Neural progenitor cell (in vitro differentiated cells): ENCODE measurements around the gene MTNR1B. TPM values are rescaled to one million over a fixed set of nuclear protein-coding genes. Genes with fewer than 3 reads are reported as not detected.

Experiments
- DNase-seq: peaks from one replicate; pipeline ENCODE4 v3.0.0-alpha.2; 2016; ENCODE audit warnings: low spot score
- H2AFZ ChIP-seq: fragments of 200-600 bp; sonication (generic); replicated peaks from 2 replicates; pipeline ENCODE4 v1.6.1; 2016; ENCODE audit warnings: antibody characterized with exemption
- H3F3A ChIP-seq: fragments of 200-600 bp; sonication (generic); 2 replicates; pipeline ENCODE4 v1.6.1; 2016; ENCODE audit warnings: antibody characterized with exemption, low read depth
- H3K27ac ChIP-seq: fragments of 200-600 bp; sonication (generic); 2 replicates; pipeline ENCODE4 v1.5.1; 2016; ENCODE audit warnings: mild to moderate bottlenecking
- H3K27me3 ChIP-seq: fragments of 200-600 bp; sonication (generic); 2 replicates; pipeline ENCODE4 v1.6.1; 2016; ENCODE audit warnings: mild to moderate bottlenecking, moderate library complexity
- H3K36me3 ChIP-seq: fragments of 200-600 bp; sonication (generic); 2 replicates; pipeline ENCODE4 v1.5.1; 2016
- H3K4me1 ChIP-seq: fragments of 200-600 bp; sonication (generic); 2 replicates; pipeline ENCODE4 v1.6.1; 2016; ENCODE audit warnings: mixed run types
- H3K4me2 ChIP-seq: fragments of 200-600 bp; sonication (generic); 2 replicates; pipeline ENCODE4 v1.6.1; 2016
- H3K4me3 ChIP-seq: fragments of 200-600 bp; sonication (generic); 2 replicates; pipeline ENCODE4 v1.5.1; 2016
- H3K79me2 ChIP-seq: fragments of 200-600 bp; sonication (generic); 2 replicates; pipeline ENCODE4 v1.6.1; 2016; ENCODE audit warnings: low read depth
- H3K9ac ChIP-seq: fragments of 200-600 bp; sonication (generic); 2 replicates; pipeline ENCODE4 v1.6.1; 2016
- H3K9me3 ChIP-seq: fragments of 200-600 bp; sonication (generic); 2 replicates; pipeline ENCODE4 v1.5.1; 2016; ENCODE audit warnings: low read depth
- H4K20me1 ChIP-seq: fragments of 200-600 bp; sonication (generic); 2 replicates; pipeline ENCODE4 v1.6.1; 2016; ENCODE audit warnings: low read depth
- H3K27ac Mint-ChIP-seq: 3 replicates; pipeline ENCODE4 v1.8.0; 2021; ENCODE audit warnings: mixed read lengths
- H3K27me3 Mint-ChIP-seq: 2 replicates; pipeline ENCODE4 v1.8.0; 2022; ENCODE audit warnings: low read depth, mild to moderate bottlenecking, inconsistent platforms, moderate library complexity, mixed read lengths; ENCODE audit not compliant: insufficient read depth
- H3K36me3 Mint-ChIP-seq: 3 replicates; pipeline ENCODE4 v1.8.0; 2021; ENCODE audit warnings: mixed read lengths
- H3K4me1 Mint-ChIP-seq: 3 replicates; pipeline ENCODE4 v1.8.0; 2021; ENCODE audit warnings: mixed read lengths
- H3K4me3 Mint-ChIP-seq: 3 replicates; pipeline ENCODE4 v1.8.0; 2021; ENCODE audit warnings: mild to moderate bottlenecking, moderate library complexity, mixed read lengths
- H3K9me3 Mint-ChIP-seq: 3 replicates; pipeline ENCODE4 v1.8.0; 2020; ENCODE audit warnings: mixed read lengths
- CTCF ChIP-seq: fragments of 200-600 bp; sonication (generic); IDR thresholded peaks from 2 replicates; pipeline ENCODE4 v1.5.1; 2017; ENCODE audit warnings: antibody characterized with exemption, mild to moderate bottlenecking
- EZH2 ChIP-seq: fragments of 200-600 bp; sonication (generic); IDR thresholded peaks from 2 replicates; pipeline ENCODE4 v1.6.1; 2017; ENCODE audit warnings: antibody characterized with exemption, mild to moderate bottlenecking, moderate library complexity
- EZH2phosphoT487 ChIP-seq: fragments of 200-600 bp; sonication (generic); IDR thresholded peaks from 2 replicates; pipeline ENCODE4 v1.6.1; 2017; ENCODE audit warnings: antibody characterized with exemption
- total RNA-seq: library from RNA; depleted of rRNA; stranded (reverse); fragments of >200 nt; gene quantifications from 2 replicates; pipeline ENCODE4 v1.2.3, GENCODE V29; 2015; ENCODE audit warnings: low replicate concordance

The MTNR1B gene
- total RNA-seq, 1 donor from 2014 or later, result not detected

DNA sequence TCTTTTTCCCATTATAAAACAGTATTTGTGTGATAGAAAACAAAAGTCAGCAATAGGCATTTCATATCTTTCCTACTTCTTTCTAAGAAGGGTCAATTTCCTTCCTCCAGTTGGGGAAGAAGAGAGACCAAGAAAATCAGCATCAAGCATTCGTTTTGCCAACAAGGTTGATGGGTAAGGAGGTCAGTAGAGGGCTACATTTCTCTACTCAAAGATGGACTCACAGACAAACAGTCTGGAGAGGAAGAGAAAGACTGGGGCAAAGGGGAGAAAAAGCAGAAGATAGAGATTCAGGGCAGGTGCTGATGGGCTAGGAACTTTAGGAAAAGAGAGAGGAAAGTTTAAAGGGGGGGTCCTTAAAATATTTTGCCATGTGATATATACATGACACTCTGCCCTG, 8.6 kb upstream of the MTNR1B start:
- Mint-ChIP-seq H3K4me1 (no peaks in the 10 kb centered on the region), H3K4me3 (no peak overlapping the region), H3K27ac (no peak overlapping the region), H3K9me3 (no peaks in the 10 kb centered on the region), H3K27me3 (no peaks in the 10 kb centered on the region), H3K36me3 (no peaks in the 10 kb centered on the region)
- H3K27ac ChIP-seq, result no peak overlapping the region
- TF ChIP-seq CTCF, result no peak
- no peaks in the 10 kb centered on the region for H3K36me3 ChIP-seq
- no peak overlapping the region for H3K9ac ChIP-seq
- no peak overlapping the region for H2AFZ ChIP-seq
- no peaks in the 10 kb centered on the region for H3K79me2 ChIP-seq
- H3K9me3 ChIP-seq, result no peaks in the 10 kb centered on the region
- DNase-seq, result no peak
- H3K4me2 ChIP-seq, result no peak overlapping the region
- no peaks in the 10 kb centered on the region for H3F3A ChIP-seq
- H3K27me3 ChIP-seq, result no peaks in the 10 kb centered on the region
- no peak overlapping the region for H3K4me3 ChIP-seq
- peaks cover 11% of the 10 kb centered on the region for H3K4me1 ChIP-seq
- no peaks in the 10 kb centered on the region for H4K20me1 ChIP-seq

DNA sequence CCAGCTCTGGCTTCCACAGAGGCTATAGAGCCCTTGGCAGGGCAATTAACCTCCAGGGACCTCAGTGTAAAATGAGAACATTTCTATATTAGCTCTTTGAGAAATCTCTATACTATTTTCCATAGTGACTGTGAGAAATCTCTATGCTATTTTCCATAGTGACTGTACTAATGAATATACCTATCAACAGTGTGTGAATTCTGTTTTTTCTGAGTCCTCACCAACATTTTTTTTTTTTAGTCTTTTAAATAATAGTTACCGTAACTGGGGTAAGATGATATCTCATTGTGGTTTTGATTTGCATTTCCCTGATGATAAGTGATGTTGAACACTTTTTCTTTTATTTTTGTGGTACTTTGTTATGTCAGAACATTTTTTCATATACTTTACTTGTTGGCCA, 7.0 kb upstream of the MTNR1B start:
- Mint-ChIP-seq H3K9me3 (no peaks in the 10 kb centered on the region), H3K4me3 (no peak overlapping the region), H3K36me3 (no peaks in the 10 kb centered on the region), H3K27ac (no peak overlapping the region), H3K27me3 (no peaks in the 10 kb centered on the region), H3K4me1 (no peaks in the 10 kb centered on the region)
- TF ChIP-seq EZH2phosphoT487 (no peak), CTCF (no peak), EZH2 (no peak)
- H3K36me3 ChIP-seq, result no peaks in the 10 kb centered on the region
- H2AFZ ChIP-seq, result no peak overlapping the region
- H3K9ac ChIP-seq, result no peak overlapping the region
- no peaks in the 10 kb centered on the region for H3K79me2 ChIP-seq
- H3K27ac ChIP-seq, result no peak overlapping the region
- no peaks in the 10 kb centered on the region for H4K20me1 ChIP-seq
- peaks cover 11% of the 10 kb centered on the region for H3K4me1 ChIP-seq
- H3K9me3 ChIP-seq, result no peaks in the 10 kb centered on the region
- H3K4me2 ChIP-seq, result no peak overlapping the region
- no peaks in the 10 kb centered on the region for H3K27me3 ChIP-seq
- no peak for DNase-seq
- no peaks in the 10 kb centered on the region for H3F3A ChIP-seq
- no peak overlapping the region for H3K4me3 ChIP-seq

- no peaks in the 10 kb centered on the region for H3K36me3 Mint-ChIP-seq
- H3K27ac Mint-ChIP-seq, result no peak overlapping the region
- no peaks in the 10 kb centered on the region for H3K79me2 ChIP-seq
- H3K27me3 ChIP-seq, result peaks cover 15% of the 10 kb centered on the region
- TF ChIP-seq EZH2 (no peak), CTCF (no peak)
- no peak overlapping the region for H2AFZ ChIP-seq
- peaks cover 7% of the 10 kb centered on the region for H3K27me3 Mint-ChIP-seq
- no peaks in the 10 kb centered on the region for H4K20me1 ChIP-seq
- no peak overlapping the region for H3K9ac ChIP-seq
- H3K9me3 ChIP-seq, result no peaks in the 10 kb centered on the region
- peaks cover 2% of the 10 kb centered on the region for H3K4me1 ChIP-seq
- no peak overlapping the region for H3K27ac ChIP-seq
- H3F3A ChIP-seq, result no peaks in the 10 kb centered on the region
- H3K9me3 Mint-ChIP-seq, result no peaks in the 10 kb centered on the region
- no peak overlapping the region for H3K4me2 ChIP-seq
- H3K36me3 ChIP-seq, result no peaks in the 10 kb centered on the region
- no peak overlapping the region for H3K4me3 ChIP-seq
- no peaks in the 10 kb centered on the region for H3K4me1 Mint-ChIP-seq
- no peak for DNase-seq
- H3K4me3 Mint-ChIP-seq, result no peak overlapping the region
Measured at GRCh38 chr11:92964471-92964870, 5.0 kb upstream of the MTNR1B start.

- H3K27ac Mint-ChIP-seq, result no peak overlapping the region
- H3K9me3 Mint-ChIP-seq, result no peaks in the 10 kb centered on the region
- no peaks in the 10 kb centered on the region for H3K4me1 Mint-ChIP-seq
- Histone ChIP-seq H3K9ac (no peak overlapping the region), H3K27me3 (peaks cover 23% of the 10 kb centered on the region), H3K27ac (no peak overlapping the region), H3K79me2 (no peaks in the 10 kb centered on the region), H3K4me2 (no peak overlapping the region), H2AFZ (no peak overlapping the region), H3F3A (no peaks in the 10 kb centered on the region), H3K9me3 (no peaks in the 10 kb centered on the region), H3K36me3 (no peaks in the 10 kb centered on the region), H3K4me3 (no peak overlapping the region), H3K4me1 (no peaks in the 10 kb centered on the region), H4K20me1 (no peaks in the 10 kb centered on the region)
- no peak for TF ChIP-seq EZH2phosphoT487
- TF ChIP-seq EZH2, result no peak
- no peak for TF ChIP-seq CTCF
- peaks cover 8% of the 10 kb centered on the region for H3K27me3 Mint-ChIP-seq
- H3K4me3 Mint-ChIP-seq, result no peak overlapping the region
- H3K36me3 Mint-ChIP-seq, result no peaks in the 10 kb centered on the region
- no peak for DNase-seq
Measured at GRCh38 chr11:92965196-92965595, 4.3 kb upstream of the MTNR1B start.
